Effector memory CD4-positive, alpha-beta T cell (primary cell): ENCODE results near the gene DEPDC5.

Experiments
- DNase-seq, 3 donors: peaks; one replicate each; pipeline ENCODE4 v3.0.0-alpha.2; 2020
- H3K27ac ChIP-seq: 2 replicates; pipeline ENCODE4 v1.7.0; 2013; ENCODE audit warnings: mild to moderate bottlenecking, low read length, moderate library complexity; ENCODE audit not compliant: insufficient read depth, poor library complexity, severe bottlenecking
- H3K27me3 ChIP-seq: replicated peaks from 2 replicates; pipeline ENCODE4 v1.7.0; 2013; ENCODE audit warnings: mild to moderate bottlenecking, low read length; ENCODE audit not compliant: insufficient read depth, control insufficient read depth, poor library complexity, severe bottlenecking
- H3K36me3 ChIP-seq: 2 replicates; pipeline ENCODE4 v1.7.0; 2013; ENCODE audit warnings: mild to moderate bottlenecking, low read length, moderate library complexity; ENCODE audit not compliant: control insufficient read depth, insufficient read depth
- H3K4me1 ChIP-seq: 2 replicates; pipeline ENCODE4 v1.7.0; 2013; ENCODE audit warnings: low read length, mild to moderate bottlenecking; ENCODE audit not compliant: control insufficient read depth, insufficient read depth, poor library complexity, severe bottlenecking
- H3K4me3 ChIP-seq: 2 replicates; pipeline ENCODE4 v1.7.0; 2013; ENCODE audit warnings: low read length, low read depth, mild to moderate bottlenecking; ENCODE audit not compliant: insufficient read depth, poor library complexity, severe bottlenecking
- H3K9me3 ChIP-seq: 2 replicates; pipeline ENCODE4 v1.7.0; 2013; ENCODE audit warnings: mild to moderate bottlenecking, low read length, moderate library complexity; ENCODE audit not compliant: control insufficient read depth

DEPDC5 gene

DNA sequence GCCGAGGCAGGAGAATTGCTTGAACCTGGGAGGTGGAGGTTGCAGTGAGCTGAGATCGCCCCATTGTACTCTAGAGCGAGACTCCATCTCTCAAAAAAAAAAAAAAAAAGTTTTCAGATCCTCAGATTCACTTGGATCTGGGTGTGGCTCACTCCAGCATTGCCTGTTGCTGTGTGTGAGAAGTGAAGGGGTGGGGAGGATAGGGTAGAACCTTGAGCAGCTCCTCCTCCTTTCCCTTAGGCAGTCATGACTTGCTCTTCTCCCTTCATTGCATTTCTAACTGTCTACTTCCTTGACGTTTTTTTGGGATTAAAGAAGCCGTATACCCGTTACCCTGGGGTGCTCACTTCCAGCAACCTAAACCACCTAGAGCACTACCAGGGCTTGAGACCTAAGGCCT, 127.4 kb downstream of the DEPDC5 start:
- no peak for DNase-seq
- Histone ChIP-seq H3K9me3 (no peaks in the 10 kb centered on the region), H3K4me1 (no peaks in the 10 kb centered on the region), H3K36me3 (peaks cover 16% of the 10 kb centered on the region), H3K27ac (no peak overlapping the region), H3K4me3 (no peak overlapping the region), H3K27me3 (no peaks in the 10 kb centered on the region)

- Histone ChIP-seq H3K4me3 (no peak overlapping the region), H3K27me3 (no peaks in the 10 kb centered on the region), H3K9me3 (no peaks in the 10 kb centered on the region), H3K36me3 (peaks cover 16% of the 10 kb centered on the region), H3K27ac (no peak overlapping the region), H3K4me1 (no peaks in the 10 kb centered on the region)
- no peak for DNase-seq
These were observed 128.0 kb downstream of the DEPDC5 start for GRCh38 chr22:31881865-31882264.

DNA sequence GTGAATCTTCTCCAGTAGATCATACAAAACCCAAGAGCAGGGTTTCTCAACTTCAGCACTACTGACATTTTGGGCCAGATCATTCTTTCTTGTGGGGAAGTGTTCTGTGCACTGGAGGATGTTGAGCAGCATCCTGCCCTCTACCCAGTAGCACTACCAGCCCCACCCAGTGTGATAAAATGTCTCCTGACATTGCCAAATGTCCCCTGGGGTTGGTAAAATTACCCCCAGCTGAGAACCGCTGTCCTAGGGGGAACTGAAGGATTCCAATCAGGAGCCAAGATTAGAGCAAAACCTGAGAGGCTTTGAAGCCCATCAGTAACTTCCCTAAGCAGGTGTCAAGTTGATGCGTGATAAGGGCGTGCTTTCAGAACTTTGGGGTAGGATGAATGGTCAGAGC, 129.2 kb downstream of the DEPDC5 start:
- no peaks in the 10 kb centered on the region for H3K4me1 ChIP-seq
- peaks cover 16% of the 10 kb centered on the region for H3K36me3 ChIP-seq
- H3K9me3 ChIP-seq: no peaks in the 10 kb centered on the region
- no peaks in the 10 kb centered on the region for H3K27me3 ChIP-seq
- H3K4me3 ChIP-seq: no peak overlapping the region
- DNase-seq: no peak
- no peak overlapping the region for H3K27ac ChIP-seq

DNA sequence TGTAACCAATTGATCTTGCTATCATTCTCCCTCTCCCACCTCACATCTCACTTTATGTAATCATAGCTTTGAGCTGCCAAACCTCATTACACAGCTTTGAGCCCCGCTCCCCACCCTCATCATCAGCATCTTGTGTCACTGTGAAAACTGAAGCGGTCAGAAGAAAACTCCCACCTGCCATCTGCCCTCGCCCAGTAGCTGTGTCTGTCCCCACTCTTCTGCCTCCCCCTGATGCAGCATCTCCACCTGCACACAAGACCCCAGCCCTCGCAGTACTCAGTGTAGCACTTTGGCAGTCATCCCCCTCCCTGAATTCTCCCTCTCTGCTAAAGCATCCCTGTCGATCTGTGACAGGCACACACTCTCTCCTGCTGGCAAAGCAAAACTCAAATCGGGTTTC, 130.2 kb downstream of the DEPDC5 start:
- peaks cover 16% of the 10 kb centered on the region for H3K36me3 ChIP-seq

DNA sequence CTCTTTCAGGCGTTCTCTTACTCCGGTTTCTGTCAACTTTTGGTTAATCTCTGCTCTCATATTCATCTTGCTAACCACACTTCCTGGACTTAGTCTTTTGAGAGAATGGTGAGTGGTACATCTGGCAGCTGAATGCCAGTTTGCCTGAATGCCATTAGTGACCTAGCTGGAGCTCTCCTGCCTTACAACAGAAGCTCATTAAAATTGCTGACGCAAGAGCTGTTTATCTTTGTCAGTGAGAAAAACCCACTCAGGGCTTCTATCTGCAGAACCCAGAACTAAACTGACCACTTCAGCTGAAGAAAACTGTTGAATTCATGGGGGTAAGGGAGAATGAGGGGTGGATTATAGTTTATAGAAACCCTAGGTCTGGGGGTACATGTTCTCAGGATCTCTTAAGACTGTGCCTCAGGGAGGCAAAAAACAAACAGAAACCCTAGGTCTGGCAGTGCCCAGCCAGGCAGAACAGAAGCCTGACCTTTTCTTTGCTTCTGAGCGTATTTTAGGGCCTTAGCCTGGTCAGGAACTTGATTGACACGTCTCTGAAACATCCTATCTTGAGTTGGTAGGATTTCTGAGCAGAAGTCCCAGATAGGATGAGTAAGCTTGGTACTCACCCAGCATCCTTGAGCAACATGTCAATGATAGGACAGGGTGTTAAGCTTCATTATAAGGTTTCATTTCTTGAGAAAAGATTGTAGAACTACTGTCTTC, 137.7 kb downstream of the DEPDC5 start:
- Histone ChIP-seq H3K4me3 (no peak overlapping the region), H3K9me3 (no peaks in the 10 kb centered on the region), H3K4me1 (no peaks in the 10 kb centered on the region), H3K36me3 (peaks cover 9% of the 10 kb centered on the region), H3K27me3 (no peaks in the 10 kb centered on the region), H3K27ac (no peak overlapping the region)
- no peak for DNase-seq

More for the DNA sequence above, 130.2 kb downstream of the DEPDC5 start:
- no peaks in the 10 kb centered on the region for H3K9me3 ChIP-seq
- H3K4me1 ChIP-seq: no peaks in the 10 kb centered on the region
- no peak overlapping the region for H3K4me3 ChIP-seq
- no peaks in the 10 kb centered on the region for H3K27me3 ChIP-seq
- no peak for DNase-seq
- H3K27ac ChIP-seq: no peak overlapping the region

DNA sequence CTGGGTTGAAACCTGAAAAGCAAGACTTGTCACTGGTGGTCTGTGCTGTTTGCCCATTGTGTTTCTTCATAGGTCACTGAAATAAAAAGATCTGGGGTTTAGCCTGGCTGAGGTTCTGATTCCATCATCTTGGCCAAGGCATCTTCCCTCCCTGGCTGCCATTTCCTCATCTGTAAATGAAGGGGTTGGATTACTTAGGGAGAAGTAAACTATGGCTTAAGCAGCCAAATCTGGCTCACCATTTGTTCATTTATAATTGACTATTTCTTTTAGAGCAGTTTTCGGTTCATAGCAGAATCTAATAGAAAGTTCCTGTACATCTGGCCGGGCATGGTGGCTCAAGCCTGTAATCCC, 138.2 kb downstream of the DEPDC5 start:
- Histone ChIP-seq H3K4me1 (no peaks in the 10 kb centered on the region), H3K27me3 (no peaks in the 10 kb centered on the region), H3K36me3 (peaks cover 12% of the 10 kb centered on the region), H3K4me3 (no peak overlapping the region), H3K9me3 (no peaks in the 10 kb centered on the region), H3K27ac (no peak overlapping the region)
- DNase-seq: no peak

- H3K9me3 ChIP-seq: no peaks in the 10 kb centered on the region
- no peak overlapping the region for H3K4me3 ChIP-seq
- H3K27me3 ChIP-seq: no peaks in the 10 kb centered on the region
- no peaks in the 10 kb centered on the region for H3K4me1 ChIP-seq
- DNase-seq: no peak
- no peak overlapping the region for H3K27ac ChIP-seq
- H3K36me3 ChIP-seq: peaks cover 21% of the 10 kb centered on the region
These were observed 139.6 kb downstream of the DEPDC5 start for GRCh38 chr22:31893460-31893859.

DNA sequence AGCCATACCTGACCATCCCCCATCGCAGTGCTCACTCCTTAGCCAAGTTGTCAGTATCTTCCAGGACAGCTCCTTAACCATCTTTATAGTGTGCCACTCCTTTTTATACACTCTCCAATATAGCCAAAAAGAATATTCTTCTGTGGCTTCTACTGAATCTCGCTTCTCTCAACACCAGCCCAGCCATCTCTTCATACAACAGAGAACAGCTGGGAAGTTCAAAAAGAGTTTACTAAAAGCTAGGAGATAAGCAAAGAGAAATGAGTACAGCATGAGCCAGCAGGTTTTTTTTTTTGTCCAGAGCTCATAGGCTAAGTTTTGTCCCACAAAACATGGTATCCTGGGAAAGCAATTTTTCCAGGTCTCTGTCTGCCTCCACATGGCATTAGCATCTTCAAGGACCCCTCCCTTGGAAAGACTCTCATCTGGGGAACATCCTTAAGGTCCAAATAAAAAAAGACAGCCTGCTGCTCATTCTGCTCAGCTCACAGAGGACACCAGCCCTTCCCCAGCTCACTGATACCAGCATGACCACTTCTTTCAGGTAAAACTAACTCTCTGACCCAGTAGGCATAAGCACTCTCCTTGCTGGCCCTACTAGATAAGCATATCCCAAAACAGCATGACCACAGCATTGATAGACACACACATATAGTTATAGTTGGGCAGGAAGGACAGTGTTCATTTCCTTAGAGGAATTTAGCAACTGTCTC, 141.7 kb downstream of the DEPDC5 start:
- Histone ChIP-seq H3K27ac (no peak overlapping the region), H3K9me3 (no peaks in the 10 kb centered on the region), H3K36me3 (peaks cover 21% of the 10 kb centered on the region), H3K4me3 (no peak overlapping the region), H3K4me1 (no peaks in the 10 kb centered on the region), H3K27me3 (no peaks in the 10 kb centered on the region)
- DNase-seq: no peak

DNA sequence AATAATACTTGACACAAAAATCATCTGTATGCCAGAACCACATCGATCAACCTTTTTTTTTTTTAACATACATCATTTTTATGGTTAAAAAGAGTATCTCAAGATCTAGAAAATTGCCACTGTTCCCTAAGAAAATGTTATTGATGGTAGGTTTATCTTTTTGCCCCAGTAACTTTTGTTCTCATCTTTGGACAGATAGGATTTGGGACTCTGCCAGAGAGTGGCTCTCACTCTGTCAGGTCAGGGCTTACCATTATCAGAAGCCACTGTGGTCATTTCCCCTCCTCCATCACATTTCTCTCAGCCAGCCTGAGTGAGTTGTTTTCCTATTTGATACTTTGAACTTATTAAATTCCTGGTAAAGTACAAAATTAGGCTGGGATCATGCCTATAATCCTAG, 142.7 kb downstream of the DEPDC5 start:
- Histone ChIP-seq H3K4me3 (no peak overlapping the region), H3K9me3 (no peaks in the 10 kb centered on the region), H3K27me3 (no peaks in the 10 kb centered on the region), H3K36me3 (peaks cover 21% of the 10 kb centered on the region), H3K27ac (no peak overlapping the region), H3K4me1 (no peaks in the 10 kb centered on the region)
- no peak for DNase-seq
